Superior temporal gyrus (tissue), 1 donor: ENCODE results near the gene CLTA.

Experiments used
- DNase-seq: peaks from one replicate; pipeline ENCODE4 v3.0.0-alpha.2; 2016; ENCODE audit errors: extremely low spot score

The CLTA gene, protein sequence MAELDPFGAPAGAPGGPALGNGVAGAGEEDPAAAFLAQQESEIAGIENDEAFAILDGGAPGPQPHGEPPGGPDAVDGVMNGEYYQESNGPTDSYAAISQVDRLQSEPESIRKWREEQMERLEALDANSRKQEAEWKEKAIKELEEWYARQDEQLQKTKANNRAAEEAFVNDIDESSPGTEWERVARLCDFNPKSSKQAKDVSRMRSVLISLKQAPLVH

DNA sequence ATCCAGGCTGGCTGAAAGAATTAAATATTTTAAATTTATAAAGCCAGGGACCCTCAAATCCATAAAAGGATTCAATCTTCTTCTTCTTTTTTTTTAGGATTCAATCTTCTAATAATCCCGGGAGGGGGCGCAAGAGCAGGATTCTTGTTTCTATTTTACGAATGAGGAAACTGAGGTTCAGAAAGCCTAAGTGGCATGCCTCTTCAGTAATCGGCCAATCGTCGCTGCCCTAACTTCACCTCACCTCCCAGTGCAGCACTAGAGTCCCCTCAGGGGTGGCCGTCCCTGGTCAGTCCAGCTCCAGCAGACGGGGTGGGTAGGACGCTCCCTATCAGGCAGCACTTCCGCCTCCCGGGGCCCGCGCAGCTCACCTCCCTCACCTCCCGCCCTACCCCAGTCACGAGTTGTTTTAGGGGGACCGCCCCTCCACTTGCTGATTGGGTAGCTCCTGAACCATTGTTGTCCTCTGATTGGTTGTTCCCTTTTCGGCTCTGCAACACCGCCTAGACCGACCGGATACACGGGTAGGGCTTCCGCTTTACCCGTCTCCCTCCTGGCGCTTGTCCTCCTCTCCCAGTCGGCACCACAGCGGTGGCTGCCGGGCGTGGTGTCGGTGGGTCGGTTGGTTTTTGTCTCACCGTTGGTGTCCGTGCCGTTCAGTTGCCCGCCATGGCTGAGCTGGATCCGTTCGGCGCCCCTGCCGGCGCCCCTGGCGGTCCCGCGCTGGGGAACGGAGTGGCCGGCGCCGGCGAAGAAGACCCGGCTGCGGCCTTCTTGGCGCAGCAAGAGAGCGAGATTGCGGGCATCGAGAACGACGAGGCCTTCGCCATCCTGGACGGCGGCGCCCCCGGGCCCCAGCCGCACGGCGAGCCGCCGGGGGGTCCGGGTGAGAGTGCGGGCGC lies at the start of gene CLTA:
TSS of gene CLTA (plus strand) at position 534 of the 902 bp plus-strand sequence. CDS start at position 670, 136 bp downstream.
- peak; percentile 100 for DNase-seq

GRCh38 chr9:36141288-36141687 lies 49.4 kb upstream of the CLTA start:
- DNase-seq, result no peak

- DNase-seq, result no peak
Observed at GRCh38 chr9:36141761-36142160, 49.0 kb upstream of the CLTA start.

DNA sequence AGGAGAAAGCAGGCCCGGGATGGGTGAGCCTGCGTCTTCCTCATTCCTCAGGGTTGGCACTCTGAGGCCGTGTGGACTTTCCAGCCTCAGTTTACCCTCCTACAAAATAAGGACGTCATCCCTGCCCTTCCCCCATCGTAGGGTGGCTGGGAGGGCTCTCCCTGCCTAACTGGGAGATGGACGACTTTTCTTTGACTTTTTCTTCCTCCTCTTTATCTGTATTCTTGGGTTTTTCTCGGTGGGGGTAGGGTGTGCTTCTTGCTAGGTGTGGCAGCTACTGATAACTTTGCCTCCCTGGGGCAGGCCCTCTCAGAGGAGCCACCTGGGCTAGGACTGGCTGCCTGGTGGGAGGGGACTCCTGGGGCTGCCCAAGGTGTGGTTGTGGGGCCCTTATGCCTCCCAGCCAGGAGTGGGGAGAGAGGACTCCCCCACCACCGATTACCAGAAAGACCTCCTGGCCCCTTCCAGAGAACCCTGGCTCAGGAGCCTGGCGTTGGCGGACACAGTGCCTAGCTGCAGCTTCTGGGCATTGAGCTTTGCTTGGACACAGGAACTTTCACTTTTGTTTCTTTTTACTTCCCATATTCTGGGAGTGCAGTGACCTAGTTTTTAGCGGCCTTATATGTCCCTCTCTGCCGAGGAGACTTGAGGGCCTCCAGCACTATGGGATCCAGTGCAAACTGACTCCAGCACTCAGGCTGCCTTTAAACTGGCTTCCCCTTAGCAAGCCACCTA lies 48.0 kb upstream of the CLTA start:
- no peak for DNase-seq

- DNase-seq, result no peak
Observed at GRCh38 chr9:36143245-36143641, 47.5 kb upstream of the CLTA start.

DNA sequence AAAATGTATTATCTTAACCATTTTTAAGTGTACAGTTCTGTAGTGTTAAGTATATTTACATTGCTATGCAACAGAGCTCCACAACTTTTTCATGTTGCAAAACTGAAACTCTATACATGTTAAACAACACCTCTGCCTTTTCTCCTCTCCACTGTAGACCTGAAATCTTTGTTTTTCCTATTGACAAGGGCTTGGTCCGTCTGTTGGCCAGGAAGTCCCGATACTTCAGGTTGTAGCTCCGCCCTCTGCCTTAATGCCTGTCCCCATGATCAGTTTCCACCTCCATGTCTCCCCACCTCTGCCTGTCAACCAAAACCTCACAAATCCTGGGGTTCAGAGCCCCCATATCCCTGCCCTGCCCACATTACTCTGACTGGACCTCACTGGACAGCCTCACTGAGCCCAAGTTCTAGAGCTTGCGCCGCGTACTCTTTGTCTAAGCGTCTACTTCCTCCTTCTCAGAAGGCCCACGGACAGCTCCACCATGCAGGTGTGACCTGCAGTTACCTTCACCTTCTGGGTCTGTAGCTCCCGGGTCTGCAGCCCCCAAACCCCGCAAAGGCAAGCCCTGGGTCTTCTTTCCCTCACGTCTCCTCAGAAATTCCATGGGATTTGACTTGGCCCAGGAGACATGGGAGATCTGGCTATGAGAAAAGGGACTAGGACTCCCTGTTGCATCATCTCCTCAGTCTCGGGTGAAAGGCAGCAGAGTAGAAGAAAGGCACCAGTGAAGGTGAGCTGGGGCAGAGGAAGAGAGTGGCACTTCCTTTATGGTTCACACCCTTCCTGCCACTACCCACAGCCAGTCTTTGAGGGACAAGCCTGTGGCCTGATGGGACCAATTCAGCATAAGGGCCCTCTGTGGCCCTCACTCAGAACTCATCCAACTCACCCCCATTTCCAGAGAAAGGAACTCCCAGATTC lies 46.1 kb upstream of the CLTA start:
- DNase-seq, result no peak

DNA sequence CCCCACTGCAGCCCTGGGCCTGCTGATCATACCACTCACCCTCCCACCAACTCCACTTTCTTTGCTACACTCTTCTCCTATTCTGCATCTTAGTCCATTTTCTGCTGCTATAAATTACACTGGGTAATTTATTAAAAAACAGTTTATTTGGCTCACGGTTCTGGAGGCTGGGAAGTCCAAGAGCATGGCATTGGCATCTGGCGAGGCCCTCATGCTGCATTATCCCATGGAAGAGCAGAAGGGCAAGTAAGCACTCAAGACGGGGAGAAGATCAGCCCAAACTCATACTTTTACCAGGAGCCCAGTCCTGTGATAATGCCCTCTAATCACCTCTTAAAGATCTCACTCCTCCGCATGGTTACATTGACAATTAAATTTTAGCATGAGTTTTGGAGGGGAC lies 44.8 kb upstream of the CLTA start:
- DNase-seq, result no peak

DNA sequence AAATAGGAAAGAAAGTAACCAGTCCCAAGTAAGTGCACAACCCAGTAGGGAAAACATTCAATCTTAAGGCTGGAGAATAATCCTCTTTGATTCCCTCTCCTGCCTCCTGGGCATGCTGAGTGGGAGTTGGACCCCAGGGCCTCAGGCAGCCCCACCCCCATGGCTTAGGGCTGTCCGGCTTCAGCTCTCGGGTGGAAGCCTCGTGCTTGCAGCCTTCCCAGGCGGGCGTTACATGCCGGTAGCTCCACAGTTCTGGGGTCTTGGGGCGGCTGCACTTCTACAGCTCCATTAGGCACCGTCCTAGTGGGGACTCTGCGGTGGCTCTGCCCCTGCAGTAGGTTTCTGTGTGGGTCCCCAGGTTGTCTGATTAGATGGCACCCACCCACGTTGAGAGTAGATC lies 44.1 kb upstream of the CLTA start:
- DNase-seq, result no peak

GRCh38 chr9:36147441-36148175 lies 43.1 kb upstream of the CLTA start:
- DNase-seq, result no peak

GRCh38 chr9:36148311-36149051 lies 42.2 kb upstream of the CLTA start:
- DNase-seq, result peak; percentile 98

GRCh38 chr9:36149197-36149596 lies 41.5 kb upstream of the CLTA start:
- no peak for DNase-seq

GRCh38 chr9:36150574-36151315 lies 40.0 kb upstream of the CLTA start:
- DNase-seq, result no peak

GRCh38 chr9:36151316-36152210 lies 39.2 kb upstream of the CLTA start:
- no peak for DNase-seq

- no peak for DNase-seq
Observed at GRCh38 chr9:36152741-36153438, 37.8 kb upstream of the CLTA start.

DNA sequence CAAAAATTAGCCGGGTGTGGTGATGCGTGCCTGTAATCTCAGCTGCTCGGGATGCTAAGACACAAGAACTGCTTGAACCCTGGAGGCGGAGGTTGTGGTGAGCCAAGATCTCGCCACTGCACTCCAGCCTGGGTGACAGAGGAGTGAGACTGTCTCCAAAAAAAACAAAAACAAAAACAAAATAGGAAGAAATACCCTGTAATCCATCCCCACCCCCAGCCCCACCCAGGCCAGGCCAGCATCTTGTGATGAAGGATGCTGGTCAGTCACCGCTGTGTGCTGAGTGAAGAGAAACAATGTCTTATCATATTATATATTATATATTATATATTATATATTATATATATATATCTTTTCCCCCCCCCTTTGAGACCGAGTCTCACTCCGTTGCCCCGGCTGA lies 37.0 kb upstream of the CLTA start:
- no peak for DNase-seq

DNA sequence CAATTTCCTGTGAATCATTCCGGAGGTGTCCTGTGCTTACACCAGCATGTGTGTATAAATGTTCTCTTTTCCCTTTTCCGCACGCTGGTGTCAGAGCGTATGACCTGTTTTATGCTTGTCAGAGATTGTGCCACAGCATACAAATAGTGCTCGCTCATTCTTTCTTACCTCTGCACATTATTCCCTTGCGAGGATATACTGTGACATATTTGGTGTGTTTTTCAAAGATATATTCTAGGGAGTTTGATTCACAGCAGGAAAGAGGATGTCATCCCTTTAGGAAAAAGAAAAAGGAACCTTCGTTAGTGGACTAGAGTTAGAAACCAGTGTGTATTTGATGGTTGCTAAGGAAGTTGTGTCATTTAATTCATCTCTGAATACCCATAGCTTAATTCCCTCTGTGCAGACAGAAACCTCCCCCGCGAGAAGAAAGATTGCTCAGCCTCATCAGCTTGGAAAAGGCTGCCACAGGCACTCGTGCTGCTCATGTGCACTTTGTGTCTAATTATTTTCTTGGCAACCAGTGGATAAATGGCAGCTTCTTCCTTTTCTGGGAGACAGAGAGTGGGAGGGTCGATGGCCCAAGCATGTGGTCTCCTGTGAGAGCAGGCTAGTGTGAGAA lies 36.3 kb upstream of the CLTA start:
- DNase-seq, result peak; percentile 80

- DNase-seq, result no peak
Observed at GRCh38 chr9:36156116-36156515, 34.6 kb upstream of the CLTA start.
